Measurements from ENCODE around the gene TATDN3.

- TF ChIP-seq CTCF (IDR thresholded peaks at IDR 0.05; ENCODE audit: control extremely low read depth in 1 of 3, insufficient read depth in 1 of 3, low read depth in 1 of 3, low read length in 3 of 3) (no peak), BCL11A (IDR thresholded peaks at IDR 0.05; ENCODE audit: low read depth in 2 of 2, low read length in 2 of 2) (no peak)
Observed at GRCh38 chr1:212825798-212826452, 34.2 kb downstream of the TATDN3 start.
